Spinal cord (tissue), 10 donors: ENCODE results near the gene MAPKBP1. TPM values are rescaled to one million over a fixed set of nuclear protein-coding genes. Genes with fewer than 3 reads are reported as not detected.

Experiments used
- DNase-seq, 6 donors: peaks; one replicate each; pipeline versions ENCODE4 v3.0.0 to v3.0.0-alpha.2; 2013 to 2015; ENCODE audit warnings: low spot score in 6 of 6, low read depth in 4 of 6
- H3K27ac ChIP-seq: one replicate; pipeline ENCODE4 v1.5.1; 2013; ENCODE audit warnings: low read depth, low read length, control low read depth
- H3K27me3 ChIP-seq: one replicate; pipeline ENCODE4 v1.6.1; 2013; ENCODE audit warnings: low read length; ENCODE audit not compliant: control insufficient read depth, insufficient read depth
- H3K36me3 ChIP-seq: one replicate; pipeline ENCODE4 v1.6.1; 2013; ENCODE audit warnings: low read length; ENCODE audit not compliant: control insufficient read depth, insufficient read depth
- H3K4me1 ChIP-seq: one replicate; pipeline ENCODE4 v1.6.1; 2013; ENCODE audit warnings: low read length; ENCODE audit not compliant: control insufficient read depth, insufficient read depth
- H3K4me3 ChIP-seq: one replicate; pipeline ENCODE4 v1.5.1; 2013; ENCODE audit warnings: low read depth, low read length, control low read depth
- H3K9me3 ChIP-seq: one replicate; pipeline ENCODE4 v1.6.1; 2013; ENCODE audit warnings: low read length; ENCODE audit not compliant: control insufficient read depth, insufficient read depth
- WGBS: methylation state at CpG from one replicate; pipeline ENCODE4 v1.1.5; 2013; ENCODE audit warnings: missing lambda C conversion rate; ENCODE audit not compliant: insufficient coverage; 5-methylcytosine and 5-hydroxymethylcytosine counted together
- polyA plus RNA-seq, 2 donors: library from polyadenylated mRNA; unstranded; fragments of 120-200 nt; gene quantifications; one replicate each; pipeline ENCODE4 v1.2.1, GENCODE V29; 2013; ENCODE audit not compliant: insufficient read length in 2 of 2
- total RNA-seq, 2 donors: library from RNA; depleted of rRNA in 1 of 2; stranded (reverse); fragments of 120-200 nt in 1 of 2; fragments of >200 nt in 1 of 2; gene quantifications; one replicate each; pipeline versions ENCODE4 v1.2.3 to v1.2.4, GENCODE V29; 2013 to 2014
- donor health status: healthy.

MAPKBP1 gene
- total and polyA plus RNA-seq, 4 donors, result 27.1 to 52.6 (median 31.8) TPM

- DNase-seq, result no peak
- H3K27me3 ChIP-seq, result no peaks in the 10 kb centered on the region
- peaks cover 8% of the 10 kb centered on the region for H3K36me3 ChIP-seq
- no peak overlapping the region for H3K4me3 ChIP-seq
- no peaks in the 10 kb centered on the region for H3K9me3 ChIP-seq
- 92% methylated on average over 15 of the region's 15 CpGs for WGBS
- no peak overlapping the region for H3K27ac ChIP-seq
- H3K4me1 ChIP-seq, result peaks cover 5% of the 10 kb centered on the region
Measured at GRCh38 chr15:41868321-41868720, 94.0 kb downstream of the MAPKBP1 start.

DNA sequence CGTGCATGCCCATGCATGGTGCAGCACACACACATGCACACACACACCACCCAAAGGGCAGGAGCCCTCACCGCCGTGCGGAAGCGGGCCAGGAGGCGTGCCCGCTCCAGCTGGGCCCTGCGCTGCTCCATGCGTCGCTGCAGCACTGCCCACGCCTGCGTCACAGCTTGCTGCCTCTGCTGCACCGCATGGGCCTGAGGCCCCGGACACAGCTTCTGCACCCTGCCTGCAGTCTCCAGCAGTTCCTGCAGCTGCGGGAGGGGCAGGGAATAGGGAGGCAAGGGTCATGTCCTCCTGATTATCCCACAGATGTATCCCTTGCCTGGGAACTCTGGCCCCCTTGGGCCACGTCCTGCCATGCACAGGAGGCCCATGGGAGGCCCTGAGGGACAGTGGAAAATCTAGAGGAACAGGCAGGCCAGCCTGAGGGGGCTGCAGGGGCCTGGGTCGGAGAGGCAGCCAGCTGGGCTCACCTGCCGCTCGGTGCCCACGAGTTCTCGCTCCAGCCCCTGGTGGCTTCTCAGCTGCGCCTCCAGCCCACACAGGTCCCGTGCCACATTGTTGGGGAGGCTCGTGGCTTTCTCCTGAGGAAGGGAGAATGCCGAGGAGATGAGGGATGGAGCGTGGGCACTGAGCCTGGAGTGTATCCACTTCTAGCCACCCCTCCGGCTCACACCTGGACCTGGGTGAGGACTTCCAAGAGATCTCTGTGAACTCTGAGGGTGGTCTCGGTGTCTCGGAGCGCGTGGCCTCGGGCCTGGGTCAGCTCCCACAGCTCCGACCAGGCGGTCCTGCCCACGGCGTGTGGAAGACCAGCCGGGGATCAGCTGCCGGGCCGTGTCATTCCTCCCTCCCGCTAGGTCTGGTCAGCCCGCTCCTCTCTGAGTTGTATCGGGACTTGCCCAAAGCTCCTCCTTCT is 95.7 kb downstream of the MAPKBP1 start:
- no peaks in the 10 kb centered on the region for H3K27me3 ChIP-seq
- no peak for DNase-seq
- H3K4me3 ChIP-seq, result no peak overlapping the region
- H3K4me1 ChIP-seq, result peaks cover 5% of the 10 kb centered on the region
- no peaks in the 10 kb centered on the region for H3K9me3 ChIP-seq
- 82% methylated on average over 42 of the region's 42 CpGs for WGBS
- peaks cover 8% of the 10 kb centered on the region for H3K36me3 ChIP-seq
- H3K27ac ChIP-seq, result no peak overlapping the region

DNA sequence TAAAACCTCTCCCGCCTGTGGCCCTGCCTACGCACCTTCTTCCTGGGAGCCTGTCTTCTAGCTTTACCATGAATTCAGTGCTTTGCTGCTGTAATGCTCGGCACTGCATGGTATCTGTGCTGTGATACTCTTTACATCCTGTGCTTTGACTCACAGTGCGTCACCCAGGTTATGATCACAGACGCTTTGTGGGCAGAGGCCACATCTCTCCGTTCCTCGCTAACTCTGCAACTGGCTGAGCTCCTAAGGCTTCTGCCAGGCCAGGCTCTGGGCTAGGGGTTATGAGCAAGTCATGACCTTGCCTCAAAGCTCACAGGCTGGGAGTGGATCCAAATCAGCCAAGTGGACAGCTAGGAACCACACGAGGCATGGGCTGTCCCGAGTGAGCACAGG is 96.4 kb downstream of the MAPKBP1 start:
- DNase-seq, result no peak
- Histone ChIP-seq H3K36me3 (peaks cover 6% of the 10 kb centered on the region), H3K27ac (no peak overlapping the region), H3K4me3 (no peak overlapping the region), H3K9me3 (no peaks in the 10 kb centered on the region), H3K4me1 (peaks cover 2% of the 10 kb centered on the region), H3K27me3 (no peaks in the 10 kb centered on the region)
- WGBS, result 83% methylated on average over 9 of the region's 9 CpGs

- H3K4me3 ChIP-seq, result no peak overlapping the region
- H3K36me3 ChIP-seq, result peaks cover 4% of the 10 kb centered on the region
- WGBS, result 84% methylated on average over 18 of the region's 19 CpGs
- H3K9me3 ChIP-seq, result no peaks in the 10 kb centered on the region
- DNase-seq, result no peak
- H3K4me1 ChIP-seq, result no peaks in the 10 kb centered on the region
- H3K27me3 ChIP-seq, result no peaks in the 10 kb centered on the region
- H3K27ac ChIP-seq, result no peak overlapping the region
Measured at GRCh38 chr15:41871175-41871905, 97.1 kb downstream of the MAPKBP1 start.

- Histone ChIP-seq H3K4me3 (no peak overlapping the region), H3K9me3 (no peaks in the 10 kb centered on the region), H3K27ac (no peak overlapping the region), H3K4me1 (no peaks in the 10 kb centered on the region), H3K27me3 (no peaks in the 10 kb centered on the region), H3K36me3 (no peaks in the 10 kb centered on the region)
- 85% methylated on average over 9 of the region's 9 CpGs for WGBS
- DNase-seq, result no peak
Measured at GRCh38 chr15:41872166-41872747, 98.0 kb downstream of the MAPKBP1 start.

DNA sequence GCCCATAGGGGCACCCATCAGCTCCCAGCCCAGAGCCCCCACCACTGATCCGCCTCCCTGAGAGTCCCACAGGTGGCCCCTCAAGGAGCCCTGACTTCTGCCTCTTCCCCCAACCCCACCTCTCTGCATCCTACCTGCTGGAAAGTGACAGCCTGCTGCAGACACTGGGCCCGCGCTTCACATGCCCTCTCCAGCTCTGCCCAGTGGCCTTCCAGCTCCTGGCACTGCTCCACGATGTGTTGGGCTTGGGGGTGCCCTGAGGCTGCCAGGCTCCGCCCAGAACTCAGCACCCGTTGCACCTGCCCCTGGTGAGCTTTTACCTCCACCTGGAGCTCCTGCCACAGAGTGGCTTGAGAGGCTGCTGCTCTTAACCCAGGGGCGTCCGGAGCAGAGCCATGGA is 99.4 kb downstream of the MAPKBP1 start:
- no peak overlapping the region for H3K4me3 ChIP-seq
- no peak for DNase-seq
- H3K36me3 ChIP-seq, result peaks cover 2% of the 10 kb centered on the region
- no peak overlapping the region for H3K27ac ChIP-seq
- H3K27me3 ChIP-seq, result no peaks in the 10 kb centered on the region
- peaks cover 6% of the 10 kb centered on the region for H3K4me1 ChIP-seq
- H3K9me3 ChIP-seq, result no peaks in the 10 kb centered on the region
- 91% methylated on average over 8 of the region's 8 CpGs for WGBS

GRCh38 chr15:41874736-41875135 is 100.5 kb downstream of the MAPKBP1 start:
- Histone ChIP-seq H3K4me3 (no peak overlapping the region), H3K27me3 (no peaks in the 10 kb centered on the region), H3K4me1 (peaks cover 6% of the 10 kb centered on the region), H3K9me3 (no peaks in the 10 kb centered on the region), H3K36me3 (peaks cover 2% of the 10 kb centered on the region), H3K27ac (no peak overlapping the region)
- 92% methylated on average over 12 of the region's 12 CpGs for WGBS
- DNase-seq, result no peak

- H3K4me1 ChIP-seq, result peaks cover 6% of the 10 kb centered on the region
- no peak for DNase-seq
- no peak overlapping the region for H3K27ac ChIP-seq
- no peaks in the 10 kb centered on the region for H3K9me3 ChIP-seq
- H3K36me3 ChIP-seq, result peaks cover 2% of the 10 kb centered on the region
- H3K4me3 ChIP-seq, result no peak overlapping the region
- 87% methylated on average over 11 of the region's 13 CpGs for WGBS
- H3K27me3 ChIP-seq, result peaks cover 10% of the 10 kb centered on the region
Measured at GRCh38 chr15:41876007-41876406, 101.7 kb downstream of the MAPKBP1 start.

- Histone ChIP-seq H3K9me3 (no peaks in the 10 kb centered on the region), H3K27me3 (peaks cover 12% of the 10 kb centered on the region), H3K27ac (no peak overlapping the region), H3K4me1 (peaks cover 10% of the 10 kb centered on the region), H3K4me3 (no peak overlapping the region), H3K36me3 (peaks cover 2% of the 10 kb centered on the region)
- 61% methylated on average over 11 of the region's 12 CpGs for WGBS
- DNase-seq, result no peak
Measured at GRCh38 chr15:41876689-41877088, 102.4 kb downstream of the MAPKBP1 start.
